Stimulated activated memory B cell treated with anti-CD40 and anti-IgM and Interleukin-4, amounts not matched to agents 10 μg/mL and 1 μg/mL and 100 μg/mL, for 72 hours (primary cell): ENCODE data around the gene TXNDC12.

Experiments used
- ATAC-seq: fragments of 150-1000 bp; cut with Tn5 transposase; 2 replicates; pipeline ENCODE4 v1.10.0; 2021
- H3K27ac Mint-ChIP-seq: one replicate; pipeline ENCODE4 v1.8.0; 2022; ENCODE audit warnings: mild to moderate bottlenecking, mixed read lengths
- H3K27me3 Mint-ChIP-seq: one replicate; pipeline ENCODE4 v1.8.0; 2022; ENCODE audit warnings: mixed read lengths
- H3K36me3 Mint-ChIP-seq: one replicate; pipeline ENCODE4 v1.8.0; 2022; ENCODE audit warnings: mixed read lengths
- H3K4me1 Mint-ChIP-seq: one replicate; pipeline ENCODE4 v1.8.0; 2022; ENCODE audit warnings: mixed read lengths
- H3K4me3 Mint-ChIP-seq: one replicate; pipeline ENCODE4 v1.8.0; 2022; ENCODE audit warnings: mild to moderate bottlenecking, moderate library complexity, mixed read lengths
- H3K9me3 Mint-ChIP-seq: one replicate; pipeline ENCODE4 v1.8.0; 2022; ENCODE audit warnings: mixed read lengths

Gene TXNDC12

GRCh38 chr1:51989582-51990477 is 65.2 kb downstream of the TXNDC12 start:
- no peak for ATAC-seq
- Mint-ChIP-seq H3K27ac (no peak overlapping the region), H3K9me3 (no peaks in the 10 kb centered on the region), H3K4me3 (peak overlapping the region; percentile 38), H3K36me3 (no peaks in the 10 kb centered on the region), H3K27me3 (peaks cover 53% of the 10 kb centered on the region), H3K4me1 (peaks cover 10% of the 10 kb centered on the region)

- peaks cover 43% of the 10 kb centered on the region for H3K27me3 Mint-ChIP-seq
- no peaks in the 10 kb centered on the region for H3K9me3 Mint-ChIP-seq
- no peak for ATAC-seq
- no peak overlapping the region for H3K27ac Mint-ChIP-seq
- no peak overlapping the region for H3K4me3 Mint-ChIP-seq
- H3K4me1 Mint-ChIP-seq, result peaks cover 10% of the 10 kb centered on the region
- no peaks in the 10 kb centered on the region for H3K36me3 Mint-ChIP-seq
Measured at GRCh38 chr1:51988254-51988653, 66.7 kb downstream of the TXNDC12 start.

GRCh38 chr1:51986718-51987117 is 68.3 kb downstream of the TXNDC12 start:
- Mint-ChIP-seq H3K36me3 (no peaks in the 10 kb centered on the region), H3K4me3 (no peak overlapping the region), H3K27me3 (peaks cover 28% of the 10 kb centered on the region), H3K4me1 (peaks cover 10% of the 10 kb centered on the region), H3K9me3 (no peaks in the 10 kb centered on the region), H3K27ac (no peak overlapping the region)
- no peak for ATAC-seq

- no peak overlapping the region for H3K4me3 Mint-ChIP-seq
- no peaks in the 10 kb centered on the region for H3K4me1 Mint-ChIP-seq
- ATAC-seq, result no peak
- H3K36me3 Mint-ChIP-seq, result no peaks in the 10 kb centered on the region
- no peak overlapping the region for H3K27ac Mint-ChIP-seq
- H3K9me3 Mint-ChIP-seq, result no peaks in the 10 kb centered on the region
- H3K27me3 Mint-ChIP-seq, result no peaks in the 10 kb centered on the region
Measured at GRCh38 chr1:51982161-51982560, 72.8 kb downstream of the TXNDC12 start.

GRCh38 chr1:51981555-51981954 is 73.4 kb downstream of the TXNDC12 start:
- no peaks in the 10 kb centered on the region for H3K27me3 Mint-ChIP-seq

GRCh38 chr1:51978099-51978498 is 76.9 kb downstream of the TXNDC12 start:
- H3K36me3 Mint-ChIP-seq, result no peaks in the 10 kb centered on the region
- no peak overlapping the region for H3K27ac Mint-ChIP-seq
- H3K27me3 Mint-ChIP-seq, result no peaks in the 10 kb centered on the region
- ATAC-seq, result no peak
- H3K4me1 Mint-ChIP-seq, result peaks cover 7% of the 10 kb centered on the region
- no peaks in the 10 kb centered on the region for H3K9me3 Mint-ChIP-seq
- no peak overlapping the region for H3K4me3 Mint-ChIP-seq

More at GRCh38 chr1:51981555-51981954, 73.4 kb downstream of the TXNDC12 start:
- H3K27ac Mint-ChIP-seq, result no peak overlapping the region
- H3K9me3 Mint-ChIP-seq, result no peaks in the 10 kb centered on the region
- H3K4me3 Mint-ChIP-seq, result no peak overlapping the region
- no peaks in the 10 kb centered on the region for H3K4me1 Mint-ChIP-seq
- no peaks in the 10 kb centered on the region for H3K36me3 Mint-ChIP-seq
- no peak for ATAC-seq

GRCh38 chr1:51976846-51977602 is 78.0 kb downstream of the TXNDC12 start:
- no peak for ATAC-seq
- no peak overlapping the region for H3K4me3 Mint-ChIP-seq
- no peaks in the 10 kb centered on the region for H3K36me3 Mint-ChIP-seq
- peaks cover 7% of the 10 kb centered on the region for H3K4me1 Mint-ChIP-seq
- no peaks in the 10 kb centered on the region for H3K27me3 Mint-ChIP-seq
- H3K9me3 Mint-ChIP-seq, result no peaks in the 10 kb centered on the region
- no peak overlapping the region for H3K27ac Mint-ChIP-seq

GRCh38 chr1:51973587-51974474 is 81.2 kb downstream of the TXNDC12 start:
- Mint-ChIP-seq H3K27me3 (peaks cover 13% of the 10 kb centered on the region), H3K4me1 (peaks cover 7% of the 10 kb centered on the region), H3K27ac (no peak overlapping the region), H3K36me3 (no peaks in the 10 kb centered on the region), H3K4me3 (no peak overlapping the region), H3K9me3 (no peaks in the 10 kb centered on the region)
- peak; percentile 46 for ATAC-seq
